ENCODE data around the gene AKT1. TPM values are rescaled to one million over a fixed set of nuclear protein-coding genes. Genes with fewer than 3 reads are reported as not detected.

AKT1 gene
- total and polyA plus RNA-seq, 2 experiments from 2014 or later: 19.2 to 78.7 TPM

DNA sequence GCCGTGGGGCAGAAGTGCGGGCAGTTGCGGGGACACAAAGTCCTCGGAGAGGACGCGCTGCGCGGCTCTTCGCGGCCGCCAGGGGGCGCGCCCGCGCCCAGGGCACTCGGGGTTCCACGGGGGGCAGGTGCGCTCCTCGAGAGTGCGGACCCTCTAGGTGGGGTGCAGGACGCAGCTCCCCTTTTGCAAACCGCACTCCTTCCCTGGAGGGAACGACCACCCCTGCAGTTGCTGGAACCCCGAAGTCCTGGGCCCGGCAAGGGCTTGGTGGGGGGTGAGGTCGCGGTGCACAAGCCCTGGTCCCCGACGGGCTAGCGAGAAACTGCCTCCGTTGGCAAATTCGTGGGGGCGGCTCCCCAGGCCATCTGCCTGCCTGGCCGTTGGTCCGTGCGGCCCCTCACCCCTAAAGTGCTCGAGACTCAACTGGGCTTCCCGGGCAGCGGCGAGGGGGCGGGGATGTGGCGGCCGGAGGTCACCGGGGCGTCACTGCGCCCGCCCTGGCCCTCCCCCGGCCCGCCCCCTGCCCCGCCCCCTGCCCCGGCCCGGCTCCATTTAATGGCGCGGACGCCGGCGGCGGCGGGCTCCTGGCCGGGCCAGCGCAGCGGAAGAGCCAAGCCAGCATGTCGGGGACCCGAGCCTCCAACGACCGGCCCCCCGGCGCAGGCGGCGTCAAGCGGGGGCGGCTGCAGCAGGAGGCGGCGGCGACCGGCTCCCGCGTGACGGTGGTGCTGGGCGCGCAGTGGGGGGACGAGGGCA is 71.7 kb downstream of the AKT1 start, which contains the start of gene ADSS1:
Gene ADSS1 (plus strand): TSS at position 579 of the 756 bp plus-strand sequence. CDS start 42 bp downstream, at position 621.
- H3K36me3 Mint-ChIP-seq (ENCODE audit: low read depth): no peaks in the 10 kb centered on the region; the same call in 2 of the 3 replicates
- H3K4me3 Mint-ChIP-seq: peak within 1 kb of the TSS; percentile 75
- peak within 1 kb of the TSS; percentile 62 for H3K4me3 ChIP-seq
- H3K4me1 ChIP-seq (ENCODE audit: insufficient read depth): peaks cover 10% of the 10 kb centered on the region; the same call in 1 of the 2 replicates
- TF ChIP-seq, protein P1, sequence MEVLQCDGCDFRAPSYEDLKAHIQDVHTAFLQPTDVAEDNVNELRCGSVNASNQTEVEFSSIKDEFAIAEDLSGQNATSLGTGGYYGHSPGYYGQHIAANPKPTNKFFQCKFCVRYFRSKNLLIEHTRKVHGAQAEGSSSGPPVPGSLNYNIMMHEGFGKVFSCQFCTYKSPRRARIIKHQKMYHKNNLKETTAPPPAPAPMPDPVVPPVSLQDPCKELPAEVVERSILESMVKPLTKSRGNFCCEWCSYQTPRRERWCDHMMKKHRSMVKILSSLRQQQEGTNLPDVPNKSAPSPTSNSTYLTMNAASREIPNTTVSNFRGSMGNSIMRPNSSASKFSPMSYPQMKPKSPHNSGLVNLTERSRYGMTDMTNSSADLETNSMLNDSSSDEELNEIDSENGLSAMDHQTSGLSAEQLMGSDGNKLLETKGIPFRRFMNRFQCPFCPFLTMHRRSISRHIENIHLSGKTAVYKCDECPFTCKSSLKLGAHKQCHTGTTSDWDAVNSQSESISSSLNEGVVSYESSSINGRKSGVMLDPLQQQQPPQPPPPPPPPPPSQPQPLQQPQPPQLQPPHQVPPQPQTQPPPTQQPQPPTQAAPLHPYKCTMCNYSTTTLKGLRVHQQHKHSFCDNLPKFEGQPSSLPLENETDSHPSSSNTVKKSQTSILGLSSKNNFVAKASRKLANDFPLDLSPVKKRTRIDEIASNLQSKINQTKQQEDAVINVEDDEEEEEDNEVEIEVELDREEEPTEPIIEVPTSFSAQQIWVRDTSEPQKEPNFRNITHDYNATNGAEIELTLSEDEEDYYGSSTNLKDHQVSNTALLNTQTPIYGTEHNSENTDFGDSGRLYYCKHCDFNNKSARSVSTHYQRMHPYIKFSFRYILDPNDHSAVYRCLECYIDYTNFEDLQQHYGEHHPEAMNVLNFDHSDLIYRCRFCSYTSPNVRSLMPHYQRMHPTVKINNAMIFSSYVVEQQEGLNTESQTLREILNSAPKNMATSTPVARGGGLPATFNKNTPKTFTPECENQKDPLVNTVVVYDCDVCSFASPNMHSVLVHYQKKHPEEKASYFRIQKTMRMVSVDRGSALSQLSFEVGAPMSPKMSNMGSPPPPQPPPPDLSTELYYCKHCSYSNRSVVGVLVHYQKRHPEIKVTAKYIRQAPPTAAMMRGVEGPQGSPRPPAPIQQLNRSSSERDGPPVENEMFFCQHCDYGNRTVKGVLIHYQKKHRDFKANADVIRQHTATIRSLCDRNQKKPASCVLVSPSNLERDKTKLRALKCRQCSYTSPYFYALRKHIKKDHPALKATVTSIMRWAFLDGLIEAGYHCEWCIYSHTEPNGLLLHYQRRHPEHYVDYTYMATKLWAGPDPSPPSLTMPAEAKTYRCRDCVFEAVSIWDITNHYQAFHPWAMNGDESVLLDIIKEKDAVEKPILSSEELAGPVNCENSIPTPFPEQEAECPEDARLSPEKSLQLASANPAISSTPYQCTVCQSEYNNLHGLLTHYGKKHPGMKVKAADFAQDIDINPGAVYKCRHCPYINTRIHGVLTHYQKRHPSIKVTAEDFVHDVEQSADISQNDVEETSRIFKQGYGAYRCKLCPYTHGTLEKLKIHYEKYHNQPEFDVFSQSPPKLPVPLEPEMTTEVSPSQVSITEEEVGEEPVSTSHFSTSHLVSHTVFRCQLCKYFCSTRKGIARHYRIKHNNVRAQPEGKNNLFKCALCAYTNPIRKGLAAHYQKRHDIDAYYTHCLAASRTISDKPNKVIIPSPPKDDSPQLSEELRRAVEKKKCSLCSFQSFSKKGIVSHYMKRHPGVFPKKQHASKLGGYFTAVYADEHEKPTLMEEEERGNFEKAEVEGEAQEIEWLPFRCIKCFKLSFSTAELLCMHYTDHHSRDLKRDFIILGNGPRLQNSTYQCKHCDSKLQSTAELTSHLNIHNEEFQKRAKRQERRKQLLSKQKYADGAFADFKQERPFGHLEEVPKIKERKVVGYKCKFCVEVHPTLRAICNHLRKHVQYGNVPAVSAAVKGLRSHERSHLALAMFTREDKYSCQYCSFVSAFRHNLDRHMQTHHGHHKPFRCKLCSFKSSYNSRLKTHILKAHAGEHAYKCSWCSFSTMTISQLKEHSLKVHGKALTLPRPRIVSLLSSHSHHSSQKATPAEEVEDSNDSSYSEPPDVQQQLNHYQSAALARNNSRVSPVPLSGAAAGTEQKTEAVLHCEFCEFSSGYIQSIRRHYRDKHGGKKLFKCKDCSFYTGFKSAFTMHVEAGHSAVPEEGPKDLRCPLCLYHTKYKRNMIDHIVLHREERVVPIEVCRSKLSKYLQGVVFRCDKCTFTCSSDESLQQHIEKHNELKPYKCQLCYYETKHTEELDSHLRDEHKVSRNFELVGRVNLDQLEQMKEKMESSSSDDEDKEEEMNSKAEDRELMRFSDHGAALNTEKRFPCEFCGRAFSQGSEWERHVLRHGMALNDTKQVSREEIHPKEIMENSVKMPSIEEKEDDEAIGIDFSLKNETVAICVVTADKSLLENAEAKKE (CRISPR knock-in tag; IDR thresholded peaks at IDR 0.05): 0 out of 2 replicates have a peak, but pooled peaks have one; percentile 15
- TF ChIP-seq, protein P2, sequence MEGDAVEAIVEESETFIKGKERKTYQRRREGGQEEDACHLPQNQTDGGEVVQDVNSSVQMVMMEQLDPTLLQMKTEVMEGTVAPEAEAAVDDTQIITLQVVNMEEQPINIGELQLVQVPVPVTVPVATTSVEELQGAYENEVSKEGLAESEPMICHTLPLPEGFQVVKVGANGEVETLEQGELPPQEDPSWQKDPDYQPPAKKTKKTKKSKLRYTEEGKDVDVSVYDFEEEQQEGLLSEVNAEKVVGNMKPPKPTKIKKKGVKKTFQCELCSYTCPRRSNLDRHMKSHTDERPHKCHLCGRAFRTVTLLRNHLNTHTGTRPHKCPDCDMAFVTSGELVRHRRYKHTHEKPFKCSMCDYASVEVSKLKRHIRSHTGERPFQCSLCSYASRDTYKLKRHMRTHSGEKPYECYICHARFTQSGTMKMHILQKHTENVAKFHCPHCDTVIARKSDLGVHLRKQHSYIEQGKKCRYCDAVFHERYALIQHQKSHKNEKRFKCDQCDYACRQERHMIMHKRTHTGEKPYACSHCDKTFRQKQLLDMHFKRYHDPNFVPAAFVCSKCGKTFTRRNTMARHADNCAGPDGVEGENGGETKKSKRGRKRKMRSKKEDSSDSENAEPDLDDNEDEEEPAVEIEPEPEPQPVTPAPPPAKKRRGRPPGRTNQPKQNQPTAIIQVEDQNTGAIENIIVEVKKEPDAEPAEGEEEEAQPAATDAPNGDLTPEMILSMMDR (conservative IDR thresholded peaks at IDR 0.05; ENCODE audit: low read depth in 2 of 2): peak; percentile 77 to 81
- peak; percentile 52 for TF ChIP-seq POLR2AphosphoS5 (IDR thresholded peaks at IDR 0.05; ENCODE audit: low read depth)
- TF ChIP-seq ZNF114 (CRISPR knock-in tag; IDR thresholded peaks at IDR 0.05): no peak
- peak within 1 kb of the TSS; percentile 83 for H3K4me2 ChIP-seq
- no peaks in the 10 kb centered on the region for H4K20me1 ChIP-seq (replicated peaks; ENCODE audit: insufficient read depth)
- DNase-seq (ENCODE audit: low spot score): peak; percentile 78
- H3K4me1 Mint-ChIP-seq: peaks cover 7% of the 10 kb centered on the region; the same call in 2 of the 3 replicates
- H3K9me3 Mint-ChIP-seq: peaks cover under 1% of the 10 kb centered on the region; the same call in 2 of the 3 replicates
- peak within 1 kb of the TSS; percentile 89; the same call in 1 of the 2 replicates for H2AFZ ChIP-seq
- no peak within 1 kb of the TSS for H3K27ac Mint-ChIP-seq
- no peaks in the 10 kb centered on the region; the same call in 1 of the 2 replicates for H3F3A ChIP-seq (replicated peaks; ENCODE audit: low read depth)
- H3K27ac ChIP-seq (ENCODE audit: low read depth): no peak within 1 kb of the TSS
- no peaks in the 10 kb centered on the region for H3K27me3 ChIP-seq (ENCODE audit: insufficient read depth)
- no peaks in the 10 kb centered on the region for H3K9me2 ChIP-seq (ENCODE audit: insufficient read depth)
- no peaks in the 10 kb centered on the region for H3K36me3 ChIP-seq (ENCODE audit: insufficient read depth)
- peak; percentile 52 for ATAC-seq
- H3K79me2 ChIP-seq (replicated peaks; ENCODE audit: insufficient read depth): no peaks in the 10 kb centered on the region
- peaks cover 10% of the 10 kb centered on the region for H3K27me3 Mint-ChIP-seq (ENCODE audit: insufficient read depth, low read depth, poor library complexity)

Data from GM23338 (cell line).